Stimulated activated CD8-positive, alpha-beta memory T cell treated with anti-CD3 and anti-CD28 coated beads, Interleukin-15, amount 100 ng/mL, for 1 hour (primary cell): ENCODE data around the gene CHST14.

ENCODE experiments used
- DNase-seq: peaks from one replicate; pipeline ENCODE4 v3.0.0-alpha.2; 2020; ENCODE audit warnings: low read depth

CHST14 gene

GRCh38 chr15:40463279-40463678, 7.5 kb upstream of the CHST14 start:
- no peak for DNase-seq

- DNase-seq, result no peak
These were observed 6.8 kb upstream of the CHST14 start for GRCh38 chr15:40463886-40464545.

- DNase-seq, result no peak
These were observed 6.1 kb upstream of the CHST14 start for GRCh38 chr15:40464595-40465185.

GRCh38 chr15:40465939-40466338, 4.8 kb upstream of the CHST14 start:
- DNase-seq, result no peak

GRCh38 chr15:40466426-40467260, 4.1 kb upstream of the CHST14 start:
- no peak for DNase-seq

GRCh38 chr15:40467261-40467615, 3.5 kb upstream of the CHST14 start:
- DNase-seq, result no peak

- no peak for DNase-seq
These were observed 1.9 kb upstream of the CHST14 start for GRCh38 chr15:40468898-40469331.

GRCh38 chr15:40469776-40470390, 901 bp upstream of the CHST14 start:
- no peak for DNase-seq

- DNase-seq, result no peak
These were observed 472 bp downstream of the CHST14 start for GRCh38 chr15:40471105-40471807.

GRCh38 chr15:40471808-40472150, 995 bp downstream of the CHST14 start:
- DNase-seq, result no peak

- no peak for DNase-seq
These were observed 1.5 kb downstream of the CHST14 start for GRCh38 chr15:40472171-40472727.

- DNase-seq, result no peak
These were observed 3.8 kb downstream of the CHST14 start for GRCh38 chr15:40474581-40474980.

- no peak for DNase-seq
These were observed 7.0 kb downstream of the CHST14 start for GRCh38 chr15:40477642-40478327.

GRCh38 chr15:40479024-40479423, 8.2 kb downstream of the CHST14 start:
- no peak for DNase-seq

- DNase-seq, result no peak
These were observed 10.7 kb downstream of the CHST14 start for GRCh38 chr15:40481341-40482074.

- no peak for DNase-seq
These were observed 13.1 kb downstream of the CHST14 start for GRCh38 chr15:40483919-40484318.

GRCh38 chr15:40486066-40486770, 15.4 kb downstream of the CHST14 start:
- DNase-seq, result no peak

GRCh38 chr15:40487816-40488682, 17.3 kb downstream of the CHST14 start:
- DNase-seq, result no peak
